Renal pelvis (tissue), 4 donors: ENCODE results near the gene NCR2. TPM values are rescaled to one million over a fixed set of nuclear protein-coding genes. Genes with fewer than 3 reads are reported as not detected.

ENCODE experiments used
- DNase-seq: peaks from one replicate; pipeline ENCODE4 v3.0.0-alpha.2; 2013
- polyA plus RNA-seq, 3 donors: library from polyadenylated mRNA; unstranded; fragments of 120-200 nt; gene quantifications; one replicate each; pipeline ENCODE4 v1.2.1, GENCODE V29; 2013; ENCODE audit not compliant: insufficient read length in 3 of 3

The NCR2 gene
- polyA plus RNA-seq, 3 donors = not detected

- no peak for DNase-seq
Observed at GRCh38 chr6:41327177-41327576, 8.2 kb upstream of the NCR2 start.

GRCh38 chr6:41331401-41332150 is 3.8 kb upstream of the NCR2 start:
- DNase-seq = no peak

GRCh38 chr6:41332241-41332640 is 3.2 kb upstream of the NCR2 start:
- DNase-seq = no peak

GRCh38 chr6:41332842-41333736 is 2.3 kb upstream of the NCR2 start:
- no peak for DNase-seq

- DNase-seq = no peak
Observed at GRCh38 chr6:41334482-41335040, 847 bp upstream of the NCR2 start.

GRCh38 chr6:41335943-41336342 is 535 bp downstream of the NCR2 start:
- no peak for DNase-seq

- no peak for DNase-seq
Observed at GRCh38 chr6:41336824-41337223, 1.4 kb downstream of the NCR2 start.

- no peak for DNase-seq
Observed at GRCh38 chr6:41337709-41338108, 2.3 kb downstream of the NCR2 start.

- DNase-seq = no peak
Observed at GRCh38 chr6:41338659-41339058, 3.3 kb downstream of the NCR2 start.

GRCh38 chr6:41341580-41341979 is 6.2 kb downstream of the NCR2 start:
- no peak for DNase-seq

GRCh38 chr6:41342241-41342640 is 6.8 kb downstream of the NCR2 start:
- no peak for DNase-seq

- no peak for DNase-seq
Observed at GRCh38 chr6:41343641-41344187, 8.3 kb downstream of the NCR2 start.

- DNase-seq = no peak
Observed at GRCh38 chr6:41344876-41345275, 9.5 kb downstream of the NCR2 start.

- DNase-seq = no peak
Observed at GRCh38 chr6:41345901-41346300, 10.5 kb downstream of the NCR2 start.

- peak; percentile 35 for DNase-seq
Observed at GRCh38 chr6:41346441-41346840, 11.0 kb downstream of the NCR2 start.

- no peak for DNase-seq
Observed at GRCh38 chr6:41347378-41348050, 12.1 kb downstream of the NCR2 start.

- DNase-seq = no peak
Observed at GRCh38 chr6:41348934-41349333, 13.5 kb downstream of the NCR2 start.

GRCh38 chr6:41352396-41352795 is 17.0 kb downstream of the NCR2 start:
- no peak for DNase-seq

GRCh38 chr6:41352907-41353306 is 17.5 kb downstream of the NCR2 start:
- DNase-seq = no peak

GRCh38 chr6:41353333-41353732 is 17.9 kb downstream of the NCR2 start:
- no peak for DNase-seq

GRCh38 chr6:41355952-41356351 is 20.5 kb downstream of the NCR2 start:
- no peak for DNase-seq

- DNase-seq = no peak
Observed at GRCh38 chr6:41356825-41357224, 21.4 kb downstream of the NCR2 start.
